Inferior parietal cortex (tissue), 1 donor: Measurements from ENCODE around the gene HAS3.
A peak's percentile ranks its signal among the peaks of the same experiment; 100 is the strongest.
"Not testable (repeated sequence)": the region's sequence is repeated elsewhere in the genome, so short reads cannot be mapped to it uniquely, and the experiment has no call there.

Experiments
- DNase-seq: peaks from one replicate; pipeline ENCODE4 v3.0.0-alpha.2; 2016; ENCODE audit errors: extremely low spot score

Gene HAS3

GRCh38 chr16:69149621-69150020 lies 44.2 kb downstream of the HAS3 start:
- DNase-seq = not testable (repeated sequence)

GRCh38 chr16:69150146-69150865 lies 44.9 kb downstream of the HAS3 start:
- peak; percentile 93 for DNase-seq

- peak; percentile 60 for DNase-seq
These were observed 51.7 kb downstream of the HAS3 start for GRCh38 chr16:69157196-69157595.

GRCh38 chr16:69160192-69160591 lies 54.7 kb downstream of the HAS3 start:
- no peak for DNase-seq

- no peak for DNase-seq
These were observed 60.1 kb downstream of the HAS3 start for GRCh38 chr16:69165584-69165983.

GRCh38 chr16:69166221-69166833 lies 60.9 kb downstream of the HAS3 start:
- no peak for DNase-seq

GRCh38 chr16:69166946-69167930 lies 61.8 kb downstream of the HAS3 start:
- DNase-seq = no peak
